ENCODE results near the gene TRHDE.

Gene TRHDE

DNA sequence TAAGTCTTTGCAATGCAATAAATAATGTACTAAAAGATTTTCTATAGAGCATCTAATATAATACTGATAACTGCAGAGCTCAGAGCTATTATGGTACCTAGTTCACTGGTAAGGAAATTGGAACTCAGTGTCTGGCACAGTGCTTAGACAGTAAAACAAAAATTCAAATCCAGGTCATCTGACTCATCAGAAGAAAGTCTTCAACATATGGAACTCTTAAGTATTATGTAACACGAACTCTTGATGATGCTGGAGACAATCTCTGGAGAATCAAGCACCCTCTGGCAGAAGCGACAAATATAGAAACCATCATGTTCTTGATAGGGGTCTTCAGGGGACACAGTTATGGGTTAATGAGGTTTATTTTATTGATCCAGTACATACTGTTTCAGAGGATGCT, 37.3 kb upstream of the TRHDE start:
- TF ChIP-seq CSDC2 (CRISPR knock-in tag; IDR thresholded peaks at IDR 0.05) (no peak), ESRRG (CRISPR knock-in tag; IDR thresholded peaks at IDR 0.05) (no peak), BACH2 (CRISPR knock-in tag; IDR thresholded peaks at IDR 0.05; ENCODE audit: borderline replicate concordance) (no peak), CSRNP3 (CRISPR knock-in tag; IDR thresholded peaks at IDR 0.05) (no peak), RARB (CRISPR knock-in tag; IDR thresholded peaks at IDR 0.05) (no peak)
- TF ChIP-seq, protein P1, sequence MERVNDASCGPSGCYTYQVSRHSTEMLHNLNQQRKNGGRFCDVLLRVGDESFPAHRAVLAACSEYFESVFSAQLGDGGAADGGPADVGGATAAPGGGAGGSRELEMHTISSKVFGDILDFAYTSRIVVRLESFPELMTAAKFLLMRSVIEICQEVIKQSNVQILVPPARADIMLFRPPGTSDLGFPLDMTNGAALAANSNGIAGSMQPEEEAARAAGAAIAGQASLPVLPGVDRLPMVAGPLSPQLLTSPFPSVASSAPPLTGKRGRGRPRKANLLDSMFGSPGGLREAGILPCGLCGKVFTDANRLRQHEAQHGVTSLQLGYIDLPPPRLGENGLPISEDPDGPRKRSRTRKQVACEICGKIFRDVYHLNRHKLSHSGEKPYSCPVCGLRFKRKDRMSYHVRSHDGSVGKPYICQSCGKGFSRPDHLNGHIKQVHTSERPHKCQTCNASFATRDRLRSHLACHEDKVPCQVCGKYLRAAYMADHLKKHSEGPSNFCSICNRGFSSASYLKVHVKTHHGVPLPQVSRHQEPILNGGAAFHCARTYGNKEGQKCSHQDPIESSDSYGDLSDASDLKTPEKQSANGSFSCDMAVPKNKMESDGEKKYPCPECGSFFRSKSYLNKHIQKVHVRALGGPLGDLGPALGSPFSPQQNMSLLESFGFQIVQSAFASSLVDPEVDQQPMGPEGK (CRISPR knock-in tag; IDR thresholded peaks at IDR 0.05; ENCODE audit: borderline replicate concordance), result no peak
- TF ChIP-seq, protein P2, sequence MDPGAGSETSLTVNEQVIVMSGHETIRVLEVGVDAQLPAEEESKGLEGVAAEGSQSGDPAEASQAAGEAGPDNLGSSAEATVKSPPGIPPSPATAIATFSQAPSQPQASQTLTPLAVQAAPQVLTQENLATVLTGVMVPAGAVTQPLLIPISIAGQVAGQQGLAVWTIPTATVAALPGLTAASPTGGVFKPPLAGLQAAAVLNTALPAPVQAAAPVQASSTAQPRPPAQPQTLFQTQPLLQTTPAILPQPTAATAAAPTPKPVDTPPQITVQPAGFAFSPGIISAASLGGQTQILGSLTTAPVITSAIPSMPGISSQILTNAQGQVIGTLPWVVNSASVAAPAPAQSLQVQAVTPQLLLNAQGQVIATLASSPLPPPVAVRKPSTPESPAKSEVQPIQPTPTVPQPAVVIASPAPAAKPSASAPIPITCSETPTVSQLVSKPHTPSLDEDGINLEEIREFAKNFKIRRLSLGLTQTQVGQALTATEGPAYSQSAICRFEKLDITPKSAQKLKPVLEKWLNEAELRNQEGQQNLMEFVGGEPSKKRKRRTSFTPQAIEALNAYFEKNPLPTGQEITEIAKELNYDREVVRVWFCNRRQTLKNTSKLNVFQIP (CRISPR knock-in tag; IDR thresholded peaks at IDR 0.05; ENCODE audit: borderline replicate concordance, low read depth), result no peak
- ATAC-seq, result no peak

DNA sequence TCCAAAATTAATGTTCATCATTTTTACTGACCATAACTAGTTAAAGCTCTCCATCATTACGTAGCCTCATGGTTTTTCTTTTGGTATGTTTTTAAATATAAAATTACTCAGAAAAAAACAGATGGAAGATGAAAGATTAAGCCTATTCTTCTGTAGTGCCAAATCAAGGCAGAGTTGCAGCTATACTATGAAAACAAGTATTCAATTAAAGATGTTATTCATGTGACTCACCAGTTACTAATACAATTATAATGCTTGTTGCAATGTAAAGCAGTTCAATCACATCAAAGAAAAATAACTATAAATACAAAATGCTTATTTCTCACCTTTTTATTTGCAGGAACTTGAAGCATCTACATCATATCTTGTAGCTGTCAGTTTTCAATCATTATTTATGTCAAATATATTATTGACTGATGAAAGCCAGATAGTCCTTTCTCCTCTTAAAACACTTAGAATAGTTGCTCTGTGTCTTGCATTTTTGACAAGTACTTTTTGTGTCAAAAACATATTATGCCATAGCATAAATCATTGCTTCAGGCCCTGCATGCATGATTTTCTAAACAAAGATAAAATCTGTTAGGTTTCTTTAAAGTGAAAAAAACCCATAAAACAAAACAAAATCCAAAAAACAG, 36.0 kb upstream of the TRHDE start:
- ATAC-seq, result no peak; the same call in 2 of the 3 replicates
- TF ChIP-seq ISL1 (CRISPR knock-in tag; IDR thresholded peaks at IDR 0.05) (no peak), BACH2 (CRISPR knock-in tag; IDR thresholded peaks at IDR 0.05; ENCODE audit: borderline replicate concordance) (no peak), ZNF565 (CRISPR knock-in tag; conservative IDR thresholded peaks at IDR 0.05; ENCODE audit: low read depth) (no peak), RARB (CRISPR knock-in tag; IDR thresholded peaks at IDR 0.05) (no peak), TSHZ2 (CRISPR knock-in tag; IDR thresholded peaks at IDR 0.05) (no peak), ESRRG (CRISPR knock-in tag; IDR thresholded peaks at IDR 0.05) (no peak), ZNF70 (CRISPR knock-in tag; IDR thresholded peaks at IDR 0.05) (no peak), OSR1 (CRISPR knock-in tag; IDR thresholded peaks at IDR 0.05) (no peak), ZFP3 (CRISPR knock-in tag; IDR thresholded peaks at IDR 0.05) (no peak), CREB5 (CRISPR knock-in tag; IDR thresholded peaks at IDR 0.05; ENCODE audit: low read depth) (no peak), PPARA (CRISPR knock-in tag; IDR thresholded peaks at IDR 0.05; ENCODE audit: borderline replicate concordance) (no peak), CSRNP3 (CRISPR knock-in tag; IDR thresholded peaks at IDR 0.05) (no peak), ZNF8 (CRISPR knock-in tag; IDR thresholded peaks at IDR 0.05) (no peak), SNAI2 (CRISPR knock-in tag; IDR thresholded peaks at IDR 0.05) (no peak), TOX (CRISPR knock-in tag; IDR thresholded peaks at IDR 0.05; ENCODE audit: borderline replicate concordance) (no peak), ARNTL (CRISPR knock-in tag; IDR thresholded peaks at IDR 0.05; ENCODE audit: borderline replicate concordance, low read depth) (no peak), CSDC2 (CRISPR knock-in tag; IDR thresholded peaks at IDR 0.05) (no peak), ZC3H10 (CRISPR knock-in tag; IDR thresholded peaks at IDR 0.05) (no peak)
- TF ChIP-seq, protein P1 (CRISPR knock-in tag; IDR thresholded peaks at IDR 0.05; ENCODE audit: borderline replicate concordance), result no peak
- TF ChIP-seq, protein P2 (CRISPR knock-in tag; IDR thresholded peaks at IDR 0.05; ENCODE audit: borderline replicate concordance, low read depth), result no peak
